Measurements from ENCODE around the gene OXER1. TPM values are rescaled to one million over a fixed set of nuclear protein-coding genes. Genes with fewer than 3 reads are reported as not detected.

The OXER1 gene
- total and polyA plus RNA-seq, 9 of the 15 experiments (the other 6 are each of a cell fraction or from before 2014, with no cell fraction given) = not detected

GRCh38 chr2:42768706-42769256 is 4.8 kb upstream of the OXER1 start (continued):
- TF ChIP-seq ZNF232 (CRISPR knock-in tag; IDR thresholded peaks at IDR 0.05) (no peak), CHD1 (IDR thresholded peaks at IDR 0.05; ENCODE audit: low read length) (no peak), KLF13 (tag; IDR thresholded peaks at IDR 0.05; ENCODE audit: borderline replicate concordance, low read depth) (no peak), CBX5 (IDR thresholded peaks at IDR 0.05; ENCODE audit: borderline replicate concordance, low read depth) (no peak)

GRCh38 chr2:42767899-42768705 is 4.2 kb upstream of the OXER1 start:
- CTCF ChIA-PET (ENCODE audit: low intra/inter-chr PET ratio) = interaction anchor here (0.6 kb wide), 1 partner anchor 261 kb away, joined by 3 read pairs; no protein-coding TSS in a partner anchor
- no peak overlapping the region for H3K9ac ChIP-seq (ENCODE audit: insufficient read depth in 1 of 2, low read depth in 2 of 2, low read length in 2 of 2)

More at GRCh38 chr2:42767899-42768705, 4.2 kb upstream of the OXER1 start:
- Histone ChIP-seq H3K27me3 (ENCODE audit: control insufficient read depth in 2 of 2, insufficient read depth in 2 of 2, low read length in 2 of 2) (peaks cover 0 to 13% of the 10 kb centered on the region in 2 experiments; a peak in 2 of 5 replicates), H4K20me1 (replicated peaks; ENCODE audit: control insufficient read depth, insufficient read depth, low read length) (no peaks in the 10 kb centered on the region), H2AFZ (ENCODE audit: low read depth, low read length) (no peak overlapping the region), H3K4me2 (ENCODE audit: insufficient read depth, low read length) (no peak overlapping the region), H3K9me1 (ENCODE audit: control insufficient read depth, insufficient read depth, low read length) (no peaks in the 10 kb centered on the region), H3K79me2 (ENCODE audit: control insufficient read depth, insufficient read depth, low read length) (no peaks in the 10 kb centered on the region), H3K27ac (ENCODE audit: extremely low read depth, low read depth, low read length) (no peak overlapping the region), H3K4me1 (replicated peaks in 1 of 2; ENCODE audit: control insufficient read depth in 2 of 2, insufficient read depth in 2 of 2, low read length in 2 of 2) (peaks cover 0 to 21% of the 10 kb centered on the region in 2 experiments; a peak in 2 of 5 replicates), H3K9me3 (replicated peaks; ENCODE audit: control insufficient read depth, insufficient read depth, low read depth, low read length) (no peaks in the 10 kb centered on the region), H3K4me3 (no peak overlapping the region), H3K36me3 (ENCODE audit: control insufficient read depth, insufficient read depth, low read length) (no peaks in the 10 kb centered on the region)
- intact Hi-C loops (cut with micrococcal nuclease) (no loop called here), in situ Hi-C loops (cut with MboI) (no loop called here)
- TF ChIP-seq HMGXB4 (CRISPR knock-in tag; IDR thresholded peaks at IDR 0.05) = no peak
- no peak for TF ChIP-seq XRCC4 (IDR thresholded peaks at IDR 0.05; ENCODE audit: extremely low read depth, insufficient read depth, insufficient read length)
- no peak for TF ChIP-seq ZBTB17 (CRISPR knock-in tag; IDR thresholded peaks at IDR 0.05)
- no peak for TF ChIP-seq EP300 (IDR thresholded peaks at IDR 0.05; ENCODE audit: low read length)
- no peak for TF ChIP-seq ZFP36 (IDR thresholded peaks at IDR 0.05; ENCODE audit: low read depth, low read length, partially characterized antibody)
- TF ChIP-seq MIER1 (IDR thresholded peaks at IDR 0.05; ENCODE audit: low read depth) = no peak
- FAIRE-seq (no peak), DNase-seq (ENCODE audit: extremely low read depth in 1 of 4, low spot score in 3 of 4) (no peak), ATAC-seq (no peak)
- POLR2A ChIA-PET = no interaction called here
- no TSS peak for BruUV-seq (replicated peaks)
- WGBS (ENCODE audit: insufficient coverage, low coverage, missing lambda C conversion rate) = 38% methylated on average over 14 of the region's 14 CpGs
